ENCODE data around the gene CYP26B1.

GRCh38 chr2:72121153-72121552, 26.5 kb downstream of the CYP26B1 start:
- TF ChIP-seq CTCF (conservative IDR thresholded peaks at IDR 0.05; ENCODE audit: low read depth, low read length) (no peak), EZH2 (IDR thresholded peaks at IDR 0.05; ENCODE audit: low read length, unreplicated experiment) (no peak), EZH2phosphoT487 (IDR thresholded peaks at IDR 0.05; ENCODE audit: borderline replicate concordance, low read length) (no peak)

Data from PC-3 (cell line).